GM13976 (cell line): ENCODE measurements around the gene LPIN3.

Source experiments
- DNase-seq: peaks from one replicate; pipeline ENCODE4 v3.0.0; 2012; ENCODE audit warnings: low spot score
- CTCF ChIP-seq: IDR thresholded peaks from 2 replicates; pipeline ENCODE4 v1.5.1; 2012; ENCODE audit warnings: borderline replicate concordance, mild to moderate bottlenecking; ENCODE audit not compliant: insufficient read depth; ENCODE audit errors: extremely low read depth, missing control alignments, control extremely low read depth
- in situ Hi-C: fragments of 300-500 bp; cut with MboI; formaldehyde crosslinking; loops from one replicate; pipeline ENCODE4 v1.12.0; 2022; ENCODE audit warnings: low sequenced_read_pairs, mixed read lengths, inconsistent platforms; ENCODE audit not compliant: unreplicated experiment

The LPIN3 gene

DNA sequence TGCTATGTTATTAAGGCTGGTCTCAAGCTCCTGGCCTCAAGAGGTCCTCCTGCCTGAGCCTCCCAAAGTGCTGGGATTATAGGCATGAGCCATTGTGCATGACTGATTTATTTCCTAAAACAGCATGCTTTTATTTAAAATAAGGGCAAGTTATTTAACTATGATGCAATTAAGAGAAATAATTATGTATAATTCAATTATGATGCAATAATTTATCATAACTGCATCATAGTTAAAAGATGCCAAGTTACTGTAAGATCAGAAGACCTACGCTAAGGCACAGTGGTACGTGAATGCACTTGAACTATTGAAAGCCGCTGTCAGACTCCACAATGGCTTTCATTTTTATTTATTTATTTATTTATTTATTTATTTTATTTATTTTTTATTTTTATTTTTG, 50.3 kb downstream of the LPIN3 start:
- in situ Hi-C loops, result no loop called here
- TF ChIP-seq CTCF, result no peak
- DNase-seq, result no peak

DNA sequence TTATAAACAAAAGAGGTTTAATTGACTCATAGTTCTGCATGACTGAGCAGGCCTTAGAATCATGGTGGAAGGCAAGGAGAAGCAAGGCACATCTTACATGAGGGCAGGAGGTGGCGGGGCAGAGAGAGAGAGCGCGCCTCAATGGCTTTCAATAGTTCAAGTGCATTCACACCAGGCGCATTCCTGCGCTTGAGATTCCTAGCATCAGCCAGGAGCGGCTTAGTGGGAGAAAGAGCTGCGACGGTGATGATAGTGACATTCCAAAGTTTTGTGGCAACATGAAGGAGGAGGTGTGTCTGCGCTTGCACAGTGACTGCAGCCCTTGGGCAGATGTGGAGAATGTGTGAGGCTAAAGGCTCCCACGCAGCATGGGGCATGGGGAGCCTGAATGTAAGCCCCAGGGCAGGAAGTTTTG, 51.0 kb downstream of the LPIN3 start:
- no peak for DNase-seq
- TF ChIP-seq CTCF, result no peak
- in situ Hi-C loops, result no loop called here

DNA sequence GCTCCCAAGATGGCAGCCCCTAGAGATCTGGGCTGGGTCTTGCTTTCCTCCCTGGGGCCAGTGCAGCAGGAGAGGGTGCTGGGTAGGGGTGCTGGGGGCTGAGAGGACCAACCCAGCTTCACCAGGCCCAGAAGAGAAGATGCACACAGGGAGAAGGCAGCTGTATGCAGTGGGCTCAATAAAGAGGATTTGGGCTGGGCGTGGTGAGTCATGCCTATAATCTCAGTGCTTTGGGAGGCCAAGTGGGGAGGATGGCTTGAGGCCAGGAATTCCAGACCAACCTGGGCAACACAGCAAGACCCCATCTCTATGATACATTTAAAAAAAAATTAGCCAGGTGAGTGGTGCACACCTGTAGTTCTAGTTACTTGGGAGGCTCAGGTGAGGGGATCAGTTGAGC, 51.7 kb downstream of the LPIN3 start:
- in situ Hi-C loops, result no loop called here
- no peak for DNase-seq
- no peak for TF ChIP-seq CTCF

GRCh38 chr20:41392871-41393704, 52.5 kb downstream of the LPIN3 start:
- DNase-seq, result no peak
- TF ChIP-seq CTCF, result no peak
- in situ Hi-C loops, result no loop called here

GRCh38 chr20:41393705-41394066, 53.1 kb downstream of the LPIN3 start:
- no peak for DNase-seq
- in situ Hi-C loops, result no loop called here
- TF ChIP-seq CTCF, result no peak

DNA sequence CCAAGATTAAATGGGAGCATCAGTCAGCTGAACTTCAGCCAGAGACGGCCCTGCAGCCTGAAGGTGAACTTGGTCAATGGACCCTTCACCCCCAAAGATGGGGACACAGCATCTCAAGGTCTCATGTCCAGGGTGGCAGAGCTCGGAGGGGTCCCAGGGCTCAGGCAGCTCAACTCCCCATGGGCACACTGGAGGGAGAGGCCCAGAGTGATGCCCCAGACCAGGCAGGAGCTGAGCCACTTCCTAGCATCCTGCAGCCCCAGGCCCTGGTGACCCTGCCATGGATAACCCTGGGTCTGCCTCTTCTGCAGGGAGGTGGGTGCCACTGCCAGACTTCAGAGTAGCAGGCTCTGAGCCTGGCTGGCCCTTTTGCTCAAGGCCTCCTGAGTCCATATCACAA, 53.5 kb downstream of the LPIN3 start:
- TF ChIP-seq CTCF, result no peak
- DNase-seq, result no peak
- in situ Hi-C loops, result no loop called here
